Stimulated activated naive CD8-positive, alpha-beta T cell treated with anti-CD3 and anti-CD28 coated beads, Interleukin-15, Interleukin-2, amounts not matched to agents 100 ng/mL and 50 ng/mL, for 24 hours (primary cell): ENCODE data around the gene CX3CL1.

Source experiments
- H3K27ac Mint-ChIP-seq: one replicate; pipeline ENCODE4 v1.8.0; 2021; ENCODE audit warnings: mild to moderate bottlenecking, mixed read lengths
- H3K27me3 Mint-ChIP-seq: one replicate; pipeline ENCODE4 v1.8.0; 2021; ENCODE audit warnings: mixed read lengths
- H3K36me3 Mint-ChIP-seq: one replicate; pipeline ENCODE4 v1.8.0; 2021; ENCODE audit warnings: low read depth, mixed read lengths
- H3K4me1 Mint-ChIP-seq: one replicate; pipeline ENCODE4 v1.8.0; 2021; ENCODE audit warnings: low read depth, mixed read lengths
- H3K4me3 Mint-ChIP-seq: one replicate; pipeline ENCODE4 v1.8.0; 2021; ENCODE audit warnings: mild to moderate bottlenecking, mixed read lengths
- H3K9me3 Mint-ChIP-seq: one replicate; pipeline ENCODE4 v1.8.0; 2021; ENCODE audit warnings: mixed read lengths

Gene CX3CL1

DNA sequence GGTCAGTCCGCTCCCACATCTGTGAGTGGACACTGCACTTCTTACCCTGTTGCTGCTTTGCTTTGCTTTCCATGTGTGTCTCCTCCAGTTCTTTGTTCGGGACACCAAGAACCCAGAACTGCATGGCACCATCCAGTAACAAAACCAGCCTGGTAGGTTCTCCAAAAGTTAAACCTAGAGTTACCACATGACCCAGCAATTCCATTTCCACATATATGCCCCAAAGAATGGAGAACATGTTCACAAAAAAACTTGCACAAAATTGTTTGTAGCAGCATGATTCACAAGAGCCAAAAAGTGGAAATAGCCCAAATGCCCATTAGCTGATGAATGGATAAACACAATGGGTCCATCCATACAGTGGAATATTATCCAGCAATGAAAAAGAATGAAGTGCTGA, 24.0 kb upstream of the CX3CL1 start:
- Mint-ChIP-seq H3K27me3 (peaks cover 57% of the 10 kb centered on the region), H3K4me3 (no peak overlapping the region), H3K4me1 (peaks cover 38% of the 10 kb centered on the region), H3K36me3 (no peaks in the 10 kb centered on the region), H3K27ac (no peak overlapping the region), H3K9me3 (no peaks in the 10 kb centered on the region)

GRCh38 chr16:57349212-57350031, 22.9 kb upstream of the CX3CL1 start:
- H3K36me3 Mint-ChIP-seq: no peaks in the 10 kb centered on the region
- peaks cover 34% of the 10 kb centered on the region for H3K4me1 Mint-ChIP-seq
- peaks cover 53% of the 10 kb centered on the region for H3K27me3 Mint-ChIP-seq
- peak overlapping the region; percentile 45 for H3K4me3 Mint-ChIP-seq
- H3K9me3 Mint-ChIP-seq: no peaks in the 10 kb centered on the region
- H3K27ac Mint-ChIP-seq: peak overlapping the region; percentile 24

DNA sequence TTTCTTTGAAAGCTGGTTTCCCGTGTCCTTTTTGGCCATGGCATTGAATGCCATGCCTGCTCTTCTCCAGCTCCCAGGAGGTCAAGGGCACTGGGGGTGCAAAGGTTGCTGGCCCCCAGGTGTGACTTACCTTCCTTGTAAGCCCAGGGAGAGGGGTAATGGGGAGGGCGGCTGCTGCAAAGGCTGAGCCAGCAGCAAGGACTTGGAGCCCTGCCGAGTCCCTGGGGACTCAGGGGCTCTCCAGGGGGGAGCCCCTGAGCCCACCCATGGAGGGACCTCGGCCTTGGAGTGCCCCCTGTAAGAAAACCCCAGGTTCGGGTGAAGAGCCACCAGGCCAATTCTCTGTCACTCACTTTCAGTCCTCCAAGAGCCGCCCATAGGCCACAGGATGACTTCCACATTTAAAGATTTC, 19.6 kb upstream of the CX3CL1 start:
- H3K27ac Mint-ChIP-seq: no peak overlapping the region
- peaks cover 30% of the 10 kb centered on the region for H3K4me1 Mint-ChIP-seq
- H3K4me3 Mint-ChIP-seq: no peak overlapping the region
- H3K9me3 Mint-ChIP-seq: no peaks in the 10 kb centered on the region
- H3K36me3 Mint-ChIP-seq: no peaks in the 10 kb centered on the region
- H3K27me3 Mint-ChIP-seq: peaks cover 30% of the 10 kb centered on the region

- no peaks in the 10 kb centered on the region for H3K36me3 Mint-ChIP-seq
- H3K4me1 Mint-ChIP-seq: peaks cover 32% of the 10 kb centered on the region
- no peak overlapping the region for H3K4me3 Mint-ChIP-seq
- peaks cover 16% of the 10 kb centered on the region for H3K27me3 Mint-ChIP-seq
- no peak overlapping the region for H3K27ac Mint-ChIP-seq
- H3K9me3 Mint-ChIP-seq: no peaks in the 10 kb centered on the region
Observed at GRCh38 chr16:57354311-57354710, 18.0 kb upstream of the CX3CL1 start.

DNA sequence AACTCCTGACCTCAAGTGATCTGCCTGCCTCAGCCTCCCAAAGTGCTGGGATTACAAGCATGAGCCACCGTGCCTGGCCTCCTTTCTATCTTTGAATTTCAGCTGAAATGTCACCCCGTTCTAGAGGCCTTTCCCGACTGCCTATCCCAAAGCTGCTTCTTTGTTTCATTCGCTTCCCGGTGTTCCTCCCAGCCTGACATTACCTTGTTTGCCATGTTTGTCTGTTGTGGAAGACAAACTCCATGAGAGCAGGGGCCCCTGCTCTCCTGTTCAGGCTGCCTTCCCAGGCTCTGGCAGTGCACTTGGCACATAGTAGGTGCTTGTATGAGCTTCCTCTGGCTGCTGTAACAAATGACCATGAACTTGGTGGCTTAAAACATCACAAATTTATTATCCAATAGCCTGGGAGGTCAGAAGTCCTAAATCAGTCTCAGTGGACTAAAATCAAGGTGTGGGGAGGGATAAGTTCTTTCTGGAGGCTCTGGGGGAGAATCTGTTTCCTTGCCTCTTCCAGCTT, 16.3 kb upstream of the CX3CL1 start:
- Mint-ChIP-seq H3K27ac (no peak overlapping the region), H3K36me3 (no peaks in the 10 kb centered on the region), H3K4me3 (no peak overlapping the region), H3K27me3 (peaks cover 8% of the 10 kb centered on the region), H3K9me3 (no peaks in the 10 kb centered on the region), H3K4me1 (peaks cover 19% of the 10 kb centered on the region)

GRCh38 chr16:57356547-57356946, 15.7 kb upstream of the CX3CL1 start:
- no peaks in the 10 kb centered on the region for H3K36me3 Mint-ChIP-seq
- no peak overlapping the region for H3K4me3 Mint-ChIP-seq
- H3K9me3 Mint-ChIP-seq: no peaks in the 10 kb centered on the region
- H3K27ac Mint-ChIP-seq: no peak overlapping the region
- H3K4me1 Mint-ChIP-seq: peaks cover 19% of the 10 kb centered on the region
- peaks cover 8% of the 10 kb centered on the region for H3K27me3 Mint-ChIP-seq

GRCh38 chr16:57357330-57358085, 14.8 kb upstream of the CX3CL1 start:
- H3K9me3 Mint-ChIP-seq: no peaks in the 10 kb centered on the region
- H3K4me1 Mint-ChIP-seq: peaks cover 19% of the 10 kb centered on the region
- no peaks in the 10 kb centered on the region for H3K27me3 Mint-ChIP-seq
- H3K4me3 Mint-ChIP-seq: peak overlapping the region; percentile 74
- H3K27ac Mint-ChIP-seq: peak overlapping the region; percentile 91
- H3K36me3 Mint-ChIP-seq: no peaks in the 10 kb centered on the region

DNA sequence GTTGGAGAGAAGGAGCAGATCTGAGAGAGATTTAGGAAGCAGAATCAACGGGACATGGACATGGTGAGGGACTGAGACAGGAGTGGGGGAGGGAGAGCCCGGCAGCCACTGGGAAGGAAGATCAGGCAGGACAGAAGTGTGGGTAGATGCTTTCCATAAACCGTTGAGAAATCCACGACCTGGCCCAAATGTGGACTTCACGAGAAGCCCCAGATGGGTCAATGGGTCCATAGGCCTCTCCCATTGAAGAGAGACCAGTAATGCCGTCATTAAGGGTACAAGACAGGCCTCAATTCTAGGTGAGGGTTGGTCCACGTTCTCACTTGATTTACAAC, 14.2 kb upstream of the CX3CL1 start:
- Mint-ChIP-seq H3K4me1 (peaks cover 19% of the 10 kb centered on the region), H3K4me3 (peak overlapping the region; percentile 74), H3K9me3 (no peaks in the 10 kb centered on the region), H3K27ac (peak overlapping the region; percentile 91), H3K36me3 (no peaks in the 10 kb centered on the region), H3K27me3 (no peaks in the 10 kb centered on the region)

DNA sequence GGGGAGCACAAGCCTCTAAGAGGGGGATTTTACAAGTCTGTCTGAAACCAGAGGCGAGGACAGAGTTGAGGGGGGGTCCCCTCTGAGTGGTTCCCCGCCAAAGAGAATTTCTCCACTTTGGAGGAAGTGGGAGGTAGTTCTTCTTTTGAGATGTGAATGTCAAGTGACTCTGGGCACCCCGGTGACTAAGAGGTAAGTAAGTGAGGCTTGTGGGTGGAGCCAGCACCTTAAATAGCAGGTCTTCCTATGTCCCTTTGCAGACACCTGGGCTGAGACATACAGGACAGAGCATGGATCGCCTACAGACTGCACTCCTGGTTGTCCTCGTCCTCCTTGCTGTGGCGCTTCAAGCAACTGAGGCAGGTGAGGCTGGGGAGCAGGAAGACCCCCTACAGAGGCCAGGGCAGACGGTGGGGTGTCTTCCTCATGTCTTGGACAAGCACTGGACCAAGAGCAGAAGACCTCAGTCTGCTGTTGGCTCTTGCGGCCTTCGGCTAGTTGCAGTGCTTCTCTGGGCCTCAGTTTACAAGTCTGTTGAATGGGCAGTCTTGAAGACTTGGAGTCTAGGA, 13.7 kb upstream of the CX3CL1 start, which contains the start of gene CCL22:
Gene CCL22, plus strand, starts transcription at position 257 of the 569 bp plus-strand sequence. Its CDS starts 34 bp downstream, at position 291.
- H3K27ac Mint-ChIP-seq: peak within 1 kb of the TSS; percentile 91

DNA sequence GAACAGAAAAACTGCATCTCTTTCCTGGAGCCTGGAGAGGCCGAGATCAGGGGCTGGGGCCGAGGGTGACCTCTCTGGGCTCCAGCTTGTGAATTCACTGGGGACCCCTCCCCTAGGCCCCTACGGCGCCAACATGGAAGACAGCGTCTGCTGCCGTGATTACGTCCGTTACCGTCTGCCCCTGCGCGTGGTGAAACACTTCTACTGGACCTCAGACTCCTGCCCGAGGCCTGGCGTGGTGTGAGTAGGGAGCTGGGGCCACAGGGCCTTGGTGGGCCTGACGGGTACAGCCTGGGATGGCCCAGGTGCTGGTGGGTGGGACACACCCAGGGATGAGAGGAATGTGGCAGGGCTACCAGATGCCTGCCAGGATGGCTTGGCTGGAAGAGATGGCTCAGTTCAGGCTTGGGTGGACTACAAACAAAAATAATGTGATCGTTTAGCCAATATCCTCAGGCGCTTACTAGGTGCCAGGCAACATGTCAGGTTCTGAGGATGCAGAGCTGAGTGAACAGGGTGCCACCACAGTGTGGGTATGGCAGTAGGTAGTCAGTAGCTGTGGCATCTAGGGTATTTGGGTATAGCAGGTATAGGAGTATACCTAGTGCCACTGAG, 11.9 kb upstream of the CX3CL1 start:
- peaks cover 5% of the 10 kb centered on the region for H3K27me3 Mint-ChIP-seq
- peak overlapping the region; percentile 60 for H3K4me3 Mint-ChIP-seq
- H3K4me1 Mint-ChIP-seq: peaks cover 19% of the 10 kb centered on the region
- H3K27ac Mint-ChIP-seq: no peak overlapping the region
- no peaks in the 10 kb centered on the region for H3K9me3 Mint-ChIP-seq
- H3K36me3 Mint-ChIP-seq: no peaks in the 10 kb centered on the region

More for the DNA sequence above, 13.7 kb upstream of the CX3CL1 start, which contains the start of gene CCL22:
- peak within 1 kb of the TSS; percentile 74 for H3K4me3 Mint-ChIP-seq
- H3K36me3 Mint-ChIP-seq: no peaks in the 10 kb centered on the region
- no peaks in the 10 kb centered on the region for H3K27me3 Mint-ChIP-seq
- peaks cover 19% of the 10 kb centered on the region for H3K4me1 Mint-ChIP-seq
- no peaks in the 10 kb centered on the region for H3K9me3 Mint-ChIP-seq

GRCh38 chr16:57361404-57361803, 10.9 kb upstream of the CX3CL1 start:
- H3K4me1 Mint-ChIP-seq: peaks cover 19% of the 10 kb centered on the region
- H3K36me3 Mint-ChIP-seq: no peaks in the 10 kb centered on the region
- peaks cover 6% of the 10 kb centered on the region for H3K27me3 Mint-ChIP-seq
- peak overlapping the region; percentile 42 for H3K4me3 Mint-ChIP-seq
- H3K9me3 Mint-ChIP-seq: no peaks in the 10 kb centered on the region
- H3K27ac Mint-ChIP-seq: no peak overlapping the region

DNA sequence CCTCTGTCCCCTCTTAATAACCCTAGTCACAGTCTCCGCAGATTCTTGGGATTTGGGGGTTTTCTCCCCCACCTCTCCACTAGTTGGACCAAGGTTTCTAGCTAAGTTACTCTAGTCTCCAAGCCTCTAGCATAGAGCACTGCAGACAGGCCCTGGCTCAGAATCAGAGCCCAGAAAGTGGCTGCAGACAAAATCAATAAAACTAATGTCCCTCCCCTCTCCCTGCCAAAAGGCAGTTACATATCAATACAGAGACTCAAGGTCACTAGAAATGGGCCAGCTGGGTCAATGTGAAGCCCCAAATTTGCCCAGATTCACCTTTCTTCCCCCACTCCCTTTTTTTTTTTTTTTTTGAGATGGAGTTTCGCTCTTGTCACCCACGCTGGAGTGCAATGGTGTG, 8.1 kb upstream of the CX3CL1 start:
- Mint-ChIP-seq H3K27me3 (peaks cover 12% of the 10 kb centered on the region), H3K4me1 (peaks cover 3% of the 10 kb centered on the region), H3K9me3 (no peaks in the 10 kb centered on the region), H3K27ac (no peak overlapping the region), H3K4me3 (no peak overlapping the region), H3K36me3 (no peaks in the 10 kb centered on the region)

DNA sequence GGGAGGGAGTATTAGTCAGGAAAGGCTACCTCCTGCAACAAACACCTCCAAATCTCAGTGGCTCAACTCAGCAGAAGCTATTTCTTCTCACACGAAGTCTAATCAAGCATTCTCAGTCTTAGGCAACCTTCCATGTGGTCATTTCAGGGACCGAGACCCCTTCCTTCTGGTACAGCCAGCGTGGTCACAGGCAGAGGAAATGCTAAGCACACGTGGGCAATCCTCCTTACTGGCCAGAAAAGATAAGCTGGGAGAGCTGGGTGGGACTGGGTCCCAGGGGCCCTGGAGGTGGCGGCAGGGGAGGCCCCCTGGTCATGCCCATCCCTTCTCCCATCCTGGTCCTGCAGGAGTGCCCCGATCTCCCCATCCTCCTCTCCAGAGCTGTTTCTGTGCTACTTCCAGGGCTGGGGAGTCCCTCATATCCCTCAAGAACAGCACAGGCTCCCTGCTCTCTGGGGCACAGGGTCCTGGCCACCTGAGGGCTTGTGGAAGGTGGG, 5.7 kb upstream of the CX3CL1 start:
- no peaks in the 10 kb centered on the region for H3K9me3 Mint-ChIP-seq
- H3K27ac Mint-ChIP-seq: no peak overlapping the region
- no peaks in the 10 kb centered on the region for H3K36me3 Mint-ChIP-seq
- H3K4me3 Mint-ChIP-seq: no peak overlapping the region
- H3K27me3 Mint-ChIP-seq: peaks cover 12% of the 10 kb centered on the region
- peaks cover 3% of the 10 kb centered on the region for H3K4me1 Mint-ChIP-seq

DNA sequence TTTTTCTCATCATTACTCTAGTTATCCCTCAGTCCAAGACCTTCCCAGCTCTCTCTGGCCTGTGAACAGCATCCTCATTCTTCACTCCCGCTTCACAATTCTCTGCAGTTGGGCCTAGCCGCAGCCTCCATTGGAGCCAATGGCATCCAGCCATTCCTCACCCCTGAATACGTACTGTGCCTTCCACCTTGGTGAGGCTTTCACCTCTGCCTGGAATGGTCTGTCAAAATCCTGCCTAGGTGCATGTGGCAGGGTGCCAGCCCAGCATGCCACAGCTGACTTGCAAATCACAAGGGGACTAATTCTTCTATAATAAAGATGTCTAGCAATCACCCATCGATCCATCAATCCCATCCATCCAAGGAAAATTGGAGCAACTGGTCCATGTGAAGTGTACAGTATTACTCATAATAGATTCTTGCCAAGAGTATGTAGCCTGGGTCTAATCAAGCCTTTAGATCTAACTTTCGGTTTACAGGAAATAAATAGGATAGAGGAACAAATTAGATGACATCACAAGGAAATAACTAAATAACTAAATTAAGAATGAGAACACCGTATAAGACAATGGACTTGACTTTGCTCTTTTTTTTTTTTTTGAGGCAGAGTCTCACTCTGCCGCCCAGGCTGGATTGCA, 5.1 kb upstream of the CX3CL1 start:
- H3K27ac Mint-ChIP-seq: no peak overlapping the region
- H3K4me1 Mint-ChIP-seq: peaks cover 3% of the 10 kb centered on the region
- no peaks in the 10 kb centered on the region for H3K36me3 Mint-ChIP-seq
- H3K4me3 Mint-ChIP-seq: no peak overlapping the region
- peaks cover 12% of the 10 kb centered on the region for H3K27me3 Mint-ChIP-seq
- H3K9me3 Mint-ChIP-seq: no peaks in the 10 kb centered on the region
